MM.1S (cell line): ENCODE results near the gene RAD23B.

Source experiments
- DNase-seq: peaks from one replicate; pipeline ENCODE4 v3.0.0-alpha.2; 2015
- H2AFZ ChIP-seq: fragments of 300-600 bp; sonication (generic); 2 replicates; pipeline ENCODE4 v1.6.0; 2016; ENCODE audit warnings: antibody characterized with exemption, low read length
- H3F3A ChIP-seq: fragments of 300-600 bp; sonication (generic); 2 replicates; pipeline ENCODE4 v1.6.1; 2016; ENCODE audit warnings: mild to moderate bottlenecking, antibody characterized with exemption, low read length, moderate library complexity, mixed read lengths; ENCODE audit not compliant: insufficient read depth
- H3K27ac ChIP-seq: fragments of 300-600 bp; sonication (generic); 2 replicates; pipeline ENCODE4 v1.5.1; 2016; ENCODE audit warnings: mild to moderate bottlenecking, low read length
- H3K27me3 ChIP-seq: fragments of 300-600 bp; sonication (generic); replicated peaks from 2 replicates; pipeline ENCODE4 v1.6.0; 2016; ENCODE audit warnings: low read length; ENCODE audit not compliant: insufficient read depth
- H3K36me3 ChIP-seq: fragments of 300-600 bp; sonication (generic); replicated peaks from 2 replicates; pipeline ENCODE4 v1.6.1; 2016; ENCODE audit warnings: mild to moderate bottlenecking, low read length, mixed read lengths; ENCODE audit not compliant: insufficient read depth
- H3K4me1 ChIP-seq: fragments of 300-600 bp; sonication (generic); 2 replicates; pipeline ENCODE4 v1.6.1; 2016; ENCODE audit warnings: low read length, mixed read lengths
- H3K4me2 ChIP-seq: fragments of 300-600 bp; sonication (generic); 2 replicates; pipeline ENCODE4 v1.6.0; 2016; ENCODE audit warnings: low read depth, low read length
- H3K4me3 ChIP-seq: fragments of 300-600 bp; sonication (generic); 2 replicates; pipeline ENCODE4 v1.5.1; 2016; ENCODE audit warnings: low read length, mixed read lengths
- H3K79me2 ChIP-seq: fragments of 300-600 bp; sonication (generic); 2 replicates; pipeline ENCODE4 v1.6.1; 2016; ENCODE audit warnings: mixed run types, low read length, mixed read lengths
- H3K9ac ChIP-seq: fragments of 300-600 bp; sonication (generic); 2 replicates; pipeline ENCODE4 v1.6.1; 2016; ENCODE audit warnings: low read length, mixed read lengths
- H3K9me2 ChIP-seq: fragments of 300-600 bp; sonication (generic); replicated peaks from 2 replicates; pipeline ENCODE4 v1.6.1; 2016; ENCODE audit warnings: mild to moderate bottlenecking, low read length, mixed read lengths; ENCODE audit not compliant: insufficient read depth
- H3K9me3 ChIP-seq: fragments of 300-600 bp; sonication (generic); replicated peaks from 2 replicates; pipeline ENCODE4 v1.6.1; 2016; ENCODE audit warnings: mild to moderate bottlenecking, low read length, mixed read lengths; ENCODE audit not compliant: insufficient read depth
- H4K20me1 ChIP-seq: fragments of 300-600 bp; sonication (generic); 2 replicates; pipeline ENCODE4 v1.6.1; 2016; ENCODE audit warnings: mild to moderate bottlenecking, low read length, moderate library complexity, mixed read lengths; ENCODE audit not compliant: insufficient read depth
- CTCF ChIP-seq: fragments of 300-600 bp; sonication (generic); IDR thresholded peaks from 2 replicates; pipeline ENCODE4 v1.5.1; 2016; ENCODE audit warnings: antibody characterized with exemption, low read length, mixed read lengths
- EZH2 ChIP-seq: fragments of 300-600 bp; sonication (generic); optimal IDR thresholded peaks from 2 replicates; pipeline ENCODE3; 2017; ENCODE audit warnings: low read depth, mild to moderate bottlenecking, antibody characterized with exemption, low read length, mixed read lengths
- EZH2phosphoT487 ChIP-seq: fragments of 300-600 bp; sonication (generic); IDR thresholded peaks from 2 replicates; pipeline ENCODE4 v1.6.1; 2018; ENCODE audit warnings: antibody characterized with exemption, low read length

RAD23B gene

DNA sequence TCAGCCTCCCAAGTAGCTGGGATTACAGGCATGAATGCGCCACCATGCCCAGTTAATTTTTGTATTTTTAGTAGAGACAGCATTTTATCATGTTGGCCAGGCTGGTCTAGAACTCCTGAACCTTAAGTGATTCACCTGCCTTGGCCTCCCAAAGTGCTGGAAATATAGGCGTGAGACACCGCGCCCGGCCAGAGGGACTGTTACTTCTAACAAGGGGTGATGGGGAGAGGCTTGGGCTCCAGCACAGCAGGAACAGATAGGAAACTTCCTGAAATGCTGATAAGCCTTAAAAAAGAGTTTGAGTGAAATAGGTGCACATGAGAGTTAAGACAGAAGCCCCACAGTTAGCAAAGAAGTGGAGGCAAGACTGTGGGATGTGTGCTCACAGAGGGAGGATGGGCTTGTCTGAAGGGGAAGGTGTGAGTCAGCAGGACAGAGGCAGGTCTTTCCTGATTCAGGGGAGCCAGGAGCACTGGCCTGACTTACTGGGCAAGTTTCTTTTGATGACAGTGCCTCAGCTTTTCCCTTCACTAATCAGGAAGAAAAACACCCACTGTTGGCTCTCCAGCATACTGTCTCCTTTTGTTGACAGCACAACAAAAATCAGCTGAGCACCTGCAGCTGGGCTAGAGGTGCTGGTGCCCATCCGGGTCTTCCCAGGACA lies 68.4 kb downstream of the RAD23B start:
- H3K4me3 ChIP-seq: no peak overlapping the region
- H3K27me3 ChIP-seq: no peaks in the 10 kb centered on the region
- H3F3A ChIP-seq: no peaks in the 10 kb centered on the region
- H3K79me2 ChIP-seq: no peaks in the 10 kb centered on the region
- TF ChIP-seq CTCF (no peak), EZH2 (no peak), EZH2phosphoT487 (no peak)
- no peaks in the 10 kb centered on the region for H4K20me1 ChIP-seq
- no peaks in the 10 kb centered on the region for H3K9me3 ChIP-seq
- no peak overlapping the region for H3K9ac ChIP-seq
- H2AFZ ChIP-seq: no peak overlapping the region
- no peak for DNase-seq
- H3K4me2 ChIP-seq: no peak overlapping the region
- no peaks in the 10 kb centered on the region for H3K4me1 ChIP-seq
- no peaks in the 10 kb centered on the region for H3K9me2 ChIP-seq
- no peak overlapping the region for H3K27ac ChIP-seq
- H3K36me3 ChIP-seq: no peaks in the 10 kb centered on the region

- H3K9ac ChIP-seq: no peak overlapping the region
- no peaks in the 10 kb centered on the region for H3K9me2 ChIP-seq
- no peak for DNase-seq
- no peaks in the 10 kb centered on the region for H3K27me3 ChIP-seq
- no peak overlapping the region for H3K4me2 ChIP-seq
- H3K9me3 ChIP-seq: no peaks in the 10 kb centered on the region
- no peaks in the 10 kb centered on the region for H3K36me3 ChIP-seq
- H3F3A ChIP-seq: no peaks in the 10 kb centered on the region
- no peak overlapping the region for H3K4me3 ChIP-seq
- no peak overlapping the region for H2AFZ ChIP-seq
- H4K20me1 ChIP-seq: no peaks in the 10 kb centered on the region
- TF ChIP-seq EZH2: no peak
- no peak for TF ChIP-seq EZH2phosphoT487
- TF ChIP-seq CTCF: no peak
- no peak overlapping the region for H3K27ac ChIP-seq
- no peaks in the 10 kb centered on the region for H3K4me1 ChIP-seq
- H3K79me2 ChIP-seq: no peaks in the 10 kb centered on the region
Measured at GRCh38 chr9:107355394-107355793, 72.3 kb downstream of the RAD23B start.

DNA sequence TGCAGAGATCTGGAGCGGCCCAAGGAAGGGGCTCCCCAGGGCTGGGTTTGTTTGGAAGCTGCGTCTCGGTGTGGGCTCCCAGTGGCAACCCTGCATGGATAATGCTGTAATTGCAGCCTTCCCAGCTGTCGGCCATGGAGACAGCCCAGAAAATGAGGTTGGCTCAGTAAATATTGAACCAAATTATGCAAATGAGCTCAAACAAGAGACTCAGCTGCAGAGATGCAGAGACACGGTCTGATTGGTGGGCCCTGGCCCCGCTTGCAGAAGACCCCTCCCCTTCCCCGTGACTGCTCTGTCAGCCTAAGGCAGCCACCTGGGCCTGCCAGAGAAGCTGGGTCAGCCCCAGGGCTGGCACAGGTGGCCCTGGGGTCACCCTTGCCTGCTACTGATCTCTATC lies 75.9 kb downstream of the RAD23B start:
- no peaks in the 10 kb centered on the region for H4K20me1 ChIP-seq
- H3K4me1 ChIP-seq: 0 out of 2 replicates have a peak, but pooled peaks cover 6% of the 10 kb centered on the region
- H3K9ac ChIP-seq: no peak overlapping the region
- TF ChIP-seq EZH2phosphoT487 (no peak), CTCF (no peak), EZH2 (no peak)
- no peaks in the 10 kb centered on the region for H3K9me2 ChIP-seq
- no peak overlapping the region for H3K4me3 ChIP-seq
- H2AFZ ChIP-seq: no peak overlapping the region
- no peak for DNase-seq
- no peak overlapping the region for H3K27ac ChIP-seq
- no peak overlapping the region for H3K4me2 ChIP-seq
- H3F3A ChIP-seq: no peaks in the 10 kb centered on the region
- H3K9me3 ChIP-seq: no peaks in the 10 kb centered on the region
- no peaks in the 10 kb centered on the region for H3K27me3 ChIP-seq
- no peaks in the 10 kb centered on the region for H3K79me2 ChIP-seq
- H3K36me3 ChIP-seq: no peaks in the 10 kb centered on the region
